NCI-H526 (cell line): Measurements from ENCODE around the gene PREP.
A peak's percentile ranks its signal among the peaks of the same experiment; 100 is the strongest.

Source experiments
- DNase-seq, 2 experiments: peaks; one replicate each; lab custom pipeline; 2025; lab: John Stamatoyannopoulos, UW

The PREP gene

GRCh38 chr6:105310371-105310770 lies 92.5 kb downstream of the PREP start:
- no peak for DNase-seq

- DNase-seq, result no peak
These were observed 94.0 kb downstream of the PREP start for GRCh38 chr6:105308840-105309239.

- no peak for DNase-seq
These were observed 97.4 kb downstream of the PREP start for GRCh38 chr6:105305521-105305920.

GRCh38 chr6:105304825-105305224 lies 98.1 kb downstream of the PREP start:
- DNase-seq, result no peak

- no peak for DNase-seq
These were observed 98.5 kb downstream of the PREP start for GRCh38 chr6:105304366-105304765.

- no peak for DNase-seq
These were observed 100.2 kb downstream of the PREP start for GRCh38 chr6:105302617-105303128.

- DNase-seq, result no peak
These were observed 100.9 kb downstream of the PREP start for GRCh38 chr6:105301756-105302616.

GRCh38 chr6:105301072-105301503 lies 101.8 kb downstream of the PREP start:
- no peak for DNase-seq

- DNase-seq, result no peak
These were observed 102.8 kb downstream of the PREP start for GRCh38 chr6:105300090-105300489.

- no peak for DNase-seq
These were observed 108.8 kb downstream of the PREP start for GRCh38 chr6:105294129-105294528.

- DNase-seq, result no peak
These were observed 110.1 kb downstream of the PREP start for GRCh38 chr6:105292689-105293339.

- DNase-seq, result no peak
These were observed 111.4 kb downstream of the PREP start for GRCh38 chr6:105291525-105291924.

- no peak for DNase-seq
These were observed 120.0 kb downstream of the PREP start for GRCh38 chr6:105282631-105283585.

GRCh38 chr6:105280033-105280432 lies 122.8 kb downstream of the PREP start:
- DNase-seq, result no peak

GRCh38 chr6:105279463-105279862 lies 123.4 kb downstream of the PREP start:
- DNase-seq, result no peak

GRCh38 chr6:105278813-105279212 lies 124.1 kb downstream of the PREP start:
- no peak for DNase-seq

GRCh38 chr6:105278035-105278434 lies 124.8 kb downstream of the PREP start:
- DNase-seq, result no peak

- DNase-seq, result no peak
These were observed 126.5 kb downstream of the PREP start for GRCh38 chr6:105276374-105276773.

GRCh38 chr6:105275542-105275941 lies 127.3 kb downstream of the PREP start:
- DNase-seq, result no peak

- no peak for DNase-seq
These were observed 128.2 kb downstream of the PREP start for GRCh38 chr6:105274678-105275077.

- no peak for DNase-seq
These were observed 129.3 kb downstream of the PREP start for GRCh38 chr6:105273589-105273988.

- DNase-seq, result peak in 1 of 2 experiments; percentile 28
These were observed 130.1 kb downstream of the PREP start for GRCh38 chr6:105272786-105273185.
